SK-N-SH (cell line): Measurements from ENCODE around the gene TUBB3. TPM values are rescaled to one million over a fixed set of nuclear protein-coding genes. Genes with fewer than 3 reads are reported as not detected.

Source experiments
- CTCF ChIA-PET: fragments of 300-600, 350-600 bp; formaldehyde crosslinking; extraction: SDS; loops from one replicate; lab custom pipeline; 2021; lab: Yijun Ruan, JAX
- POLR2A ChIA-PET: fragments of 350-600 bp; sonication (Branson Sonifier 250); formaldehyde crosslinking; extraction: SDS; loops from one replicate; lab custom pipeline; 2020; ENCODE audit warnings: antibody characterized with exemption, inconsistent platforms; lab: Yijun Ruan, JAX
- DNase-seq: peaks from one replicate; pipeline ENCODE4 v3.0.0; 2012
- H2AFZ ChIP-seq: fragments of 200-600 bp; sonication (generic); 2 replicates; pipeline ENCODE4 v1.8.1; 2016; ENCODE audit warnings: antibody characterized with exemption, mild to moderate bottlenecking, low read depth
- H3F3A ChIP-seq: fragments of 200-600 bp; sonication (generic); replicated peaks from 2 replicates; pipeline ENCODE3; 2016; ENCODE audit warnings: antibody characterized with exemption, mild to moderate bottlenecking; ENCODE audit not compliant: insufficient read depth
- H3K27ac ChIP-seq, 2 experiments: fragments of 200-500 bp in 1 of 2; fragments of 200-600 bp in 1 of 2; sonication (Bioruptor generic) in 1 of 2; sonication (generic), shearing (Covaris generic) in 1 of 2; 2 replicates each; pipeline versions ENCODE4 v1.5.1 to v1.6.1; 2014 to 2016; ENCODE audit warnings: low read depth in 2 of 2, inconsistent platforms in 1 of 2, low read length in 1 of 2, mild to moderate bottlenecking in 1 of 2, mixed read lengths in 1 of 2
- H3K27me3 ChIP-seq: fragments of 200-600 bp; sonication (generic), shearing (Covaris generic); 2 replicates; pipeline ENCODE4 v1.6.1; 2016; ENCODE audit warnings: mixed run types; ENCODE audit not compliant: insufficient read depth
- H3K36me3 ChIP-seq, 2 experiments: fragments of 200-500 bp in 1 of 2; fragments of 200-600 bp in 1 of 2; sonication (Bioruptor generic) in 1 of 2; sonication (generic) in 1 of 2; replicated peaks in 1 of 2; 2 replicates each; pipeline versions ENCODE3 to v1.5.1; 2014 to 2016; ENCODE audit warnings: low read length in 1 of 2, mild to moderate bottlenecking in 1 of 2; ENCODE audit not compliant: insufficient read depth in 2 of 2, control insufficient read depth in 1 of 2
- H3K4me1 ChIP-seq, 2 experiments: fragments of 200-500 bp in 1 of 2; fragments of 200-600 bp in 1 of 2; sonication (Bioruptor generic) in 1 of 2; sonication (generic), shearing (Covaris generic) in 1 of 2; 2 replicates each; pipeline versions ENCODE4 v1.5.1 to v1.6.1; 2014 to 2016; ENCODE audit warnings: low read depth in 1 of 2, low read length in 1 of 2, mixed run types in 1 of 2; ENCODE audit not compliant: insufficient read depth in 2 of 2, control insufficient read depth in 1 of 2
- H3K4me2 ChIP-seq: fragments of 200-600 bp; sonication (generic), shearing (Covaris generic); 2 replicates; pipeline ENCODE4 v1.6.1; 2017; ENCODE audit warnings: mixed run types
- H3K4me3 ChIP-seq, 2 experiments: fragments of 200-500 bp in 1 of 2; fragments of 200-600 bp in 1 of 2; sonication (Bioruptor generic) in 1 of 2; sonication (generic), shearing (Covaris generic) in 1 of 2; 2 replicates each; pipeline versions ENCODE4 v1.5.1 to v1.8.1; 2014 to 2016; ENCODE audit warnings: low read depth in 2 of 2, inconsistent platforms in 1 of 2, low read length in 1 of 2, mild to moderate bottlenecking in 1 of 2, mixed read lengths in 1 of 2, moderate library complexity in 1 of 2
- H3K79me2 ChIP-seq: fragments of 200-600 bp; sonication (generic); 2 replicates; pipeline ENCODE4 v1.8.1; 2017; ENCODE audit warnings: mild to moderate bottlenecking; ENCODE audit not compliant: insufficient read depth
- H3K9ac ChIP-seq: fragments of 200-600 bp; sonication (generic); 2 replicates; pipeline ENCODE4 v1.6.1; 2017; ENCODE audit warnings: mixed run types
- H3K9me2 ChIP-seq: fragments of 200-600 bp; sonication (generic); 2 replicates; pipeline ENCODE4 v1.6.1; 2017; ENCODE audit warnings: mixed run types
- H3K9me3 ChIP-seq: fragments of 200-600 bp; sonication (generic); 2 replicates; pipeline ENCODE4 v1.6.1; 2017; ENCODE audit warnings: mixed run types, mild to moderate bottlenecking, moderate library complexity
- H4K20me1 ChIP-seq: fragments of 200-600 bp; sonication (generic); 2 replicates; pipeline ENCODE4 v1.6.1; 2017; ENCODE audit warnings: mild to moderate bottlenecking, mixed run types; ENCODE audit not compliant: insufficient read depth
- CTCF ChIP-seq: fragments of 200-600 bp; sonication (generic); IDR thresholded peaks from 2 replicates; pipeline ENCODE4 v1.6.1; 2017; ENCODE audit warnings: antibody characterized with exemption, mild to moderate bottlenecking, moderate library complexity
- ELF1 ChIP-seq: IDR thresholded peaks from 2 replicates; pipeline ENCODE4 v1.4.0; 2012
- EP300 ChIP-seq, 2 experiments: IDR thresholded peaks; 2 replicates each; pipeline versions ENCODE4 v1.4.0 to v1.6.1; 2012; ENCODE audit warnings: borderline replicate concordance in 1 of 2, low read depth in 1 of 2, low read length in 1 of 2
- EZH2phosphoT487 ChIP-seq: fragments of 200-600 bp; sonication (generic); IDR thresholded peaks from 2 replicates; pipeline ENCODE4 v1.6.1; 2017; ENCODE audit warnings: low read depth, mixed run types, mild to moderate bottlenecking, antibody characterized with exemption, moderate library complexity, borderline replicate concordance
- FOSL2 ChIP-seq: IDR thresholded peaks from 2 replicates; pipeline ENCODE4 v1.4.0; 2012; ENCODE audit warnings: low read depth, mild to moderate bottlenecking, moderate library complexity, borderline replicate concordance
- FOXJ3 ChIP-seq: sonication (generic); formaldehyde crosslinking; IDR thresholded peaks from 2 replicates; pipeline ENCODE4 v1.5.1; 2020; ENCODE audit warnings: mild to moderate bottlenecking, missing genetic modification reagents
- GATA2 ChIP-seq: sonication (generic); formaldehyde crosslinking; IDR thresholded peaks from 2 replicates; pipeline ENCODE4 v1.5.0; 2020; ENCODE audit warnings: mild to moderate bottlenecking, missing genetic modification reagents
- IRF3 ChIP-seq: fragments of 150-350 bp; IDR thresholded peaks from 2 replicates; pipeline ENCODE4 v1.6.1; 2016; ENCODE audit warnings: mild to moderate bottlenecking, low read depth, low read length
- JUND ChIP-seq: IDR thresholded peaks from 2 replicates; pipeline ENCODE4 v1.4.0; 2012
- MAX ChIP-seq: IDR thresholded peaks from 2 replicates; pipeline ENCODE4 v1.4.0; 2012; ENCODE audit warnings: low read depth
- MEF2A ChIP-seq: IDR thresholded peaks from 2 replicates; pipeline ENCODE4 v1.4.0; 2012; ENCODE audit warnings: low read depth, borderline replicate concordance
- MXI1 ChIP-seq: IDR thresholded peaks from 2 replicates; pipeline ENCODE4 v1.6.1; 2012; ENCODE audit warnings: mild to moderate bottlenecking, low read depth, low read length, improper control_type of control experiment
- RAD21 ChIP-seq: IDR thresholded peaks from 2 replicates; pipeline ENCODE4 v1.6.1; 2012; ENCODE audit warnings: mild to moderate bottlenecking, low read length
- RCOR1 ChIP-seq: fragments of 150-350 bp; IDR thresholded peaks from 2 replicates; pipeline ENCODE4 v1.6.1; 2017; ENCODE audit warnings: antibody characterized with exemption, low read length
- TAF1 ChIP-seq: IDR thresholded peaks from 2 replicates; pipeline ENCODE4 v1.6.1; 2012; ENCODE audit warnings: low read depth, mild to moderate bottlenecking, low read length, moderate library complexity, borderline replicate concordance
- TCF12 ChIP-seq: IDR thresholded peaks from 2 replicates; pipeline ENCODE4 v1.4.0; 2012
- TEAD4 ChIP-seq: IDR thresholded peaks from 2 replicates; pipeline ENCODE4 v1.4.0; 2012; ENCODE audit warnings: mild to moderate bottlenecking, borderline replicate concordance; ENCODE audit not compliant: insufficient read depth
- USF1 ChIP-seq: IDR thresholded peaks from 2 replicates; pipeline ENCODE4 v1.4.0; 2012; ENCODE audit warnings: low read depth, borderline replicate concordance
- YY1 ChIP-seq: IDR thresholded peaks from 2 replicates; pipeline ENCODE4 v1.4.0; 2012; ENCODE audit warnings: low read depth, mild to moderate bottlenecking
- ZBTB33 ChIP-seq: IDR thresholded peaks from 2 replicates; pipeline ENCODE4 v1.4.0; 2012; ENCODE audit warnings: low read depth, borderline replicate concordance
- WGBS: methylation state at CpG from one replicate; pipeline ENCODE4 v1.1.6; 2017; ENCODE audit warnings: low lambda C conversion rate; 5-methylcytosine and 5-hydroxymethylcytosine counted together
- polyA plus RNA-seq, 3 experiments: library from polyadenylated mRNA; depleted of rRNA; stranded (reverse); fragments of >200 nt; gene quantifications; 2 replicates each; pipeline ENCODE4 v1.2.3, GENCODE V29; 2012

The TUBB3 gene
- polyA plus RNA-seq, 1 of the 3 experiments (the other 2 are of a cell fraction), result 428 TPM

- no peak overlapping the region for H2AFZ ChIP-seq
- 88% methylated on average over 9 of the region's 23 CpGs for WGBS
- H3K9me2 ChIP-seq, result no peaks in the 10 kb centered on the region
- H3K4me1 ChIP-seq, result peaks cover 0 to 3% of the 10 kb centered on the region in 2 experiments; a peak in 1 of 4 replicates
- no peak overlapping the region for H3K9ac ChIP-seq
- peaks cover 8 to 49% of the 10 kb centered on the region in 2 experiments for H3K36me3 ChIP-seq
- H3K9me3 ChIP-seq, result no peaks in the 10 kb centered on the region
- DNase-seq, result no peak
- CTCF ChIA-PET, result no interaction called here
- no peak overlapping the region for H3K27ac ChIP-seq
- no peaks in the 10 kb centered on the region for H4K20me1 ChIP-seq
- no peaks in the 10 kb centered on the region for H3K27me3 ChIP-seq
- H3K4me2 ChIP-seq, result no peak overlapping the region
- POLR2A ChIA-PET, result no interaction called here
- H3F3A ChIP-seq, result peaks cover 13% of the 10 kb centered on the region
- no peaks in the 10 kb centered on the region for H3K79me2 ChIP-seq
- TF ChIP-seq EZH2phosphoT487 (no peak), MEF2A (no peak), TCF12 (no peak), FOXJ3 (CRISPR knock-in tag) (no peak), ZBTB33 (no peak), YY1 (no peak), RCOR1 (no peak), JUND (no peak)
- H3K4me3 ChIP-seq, result no peak overlapping the region
These were observed 17.5 kb upstream of the TUBB3 start for GRCh38 chr16:89905511-89906139.

GRCh38 chr16:89906140-89907025 lies 16.8 kb upstream of the TUBB3 start:
- no peak for DNase-seq
- no peaks in the 10 kb centered on the region for H3K9me3 ChIP-seq
- H3K27me3 ChIP-seq, result no peaks in the 10 kb centered on the region
- CTCF ChIA-PET, result interaction anchor here (7.0 kb wide), 1 partner anchor 17 kb away, joined by 53 read pairs; the partner anchor contains the start of gene TUBB3
- H3K4me3 ChIP-seq, result no peak overlapping the region
- no peaks in the 10 kb centered on the region for H3K9me2 ChIP-seq
- no peaks in the 10 kb centered on the region for H3K79me2 ChIP-seq
- no peak overlapping the region for H2AFZ ChIP-seq
- no peak overlapping the region for H3K27ac ChIP-seq
- POLR2A ChIA-PET, result no interaction called here
- peaks cover 0 to 3% of the 10 kb centered on the region in 2 experiments; a peak in 1 of 4 replicates for H3K4me1 ChIP-seq
- H4K20me1 ChIP-seq, result no peaks in the 10 kb centered on the region
- WGBS, result 93% methylated on average over 21 of the region's 40 CpGs
- H3K9ac ChIP-seq, result no peak overlapping the region
- H3K4me2 ChIP-seq, result no peak overlapping the region
- peaks cover 12 to 50% of the 10 kb centered on the region in 2 experiments for H3K36me3 ChIP-seq
- peaks cover 13% of the 10 kb centered on the region for H3F3A ChIP-seq
- TF ChIP-seq MXI1 (no peak), GATA2 (CRISPR knock-in tag) (no peak), RAD21 (no peak), ELF1 (no peak), EZH2phosphoT487 (no peak), JUND (no peak), CTCF (no peak), FOXJ3 (CRISPR knock-in tag) (no peak), MAX (no peak), FOSL2 (no peak), USF1 (no peak), TAF1 (no peak), IRF3 (no peak), TEAD4 (no peak), EP300 (IDR thresholded peaks at IDR 0.05; ENCODE audit: borderline replicate concordance in 1 of 2, low read depth in 1 of 2, low read length in 1 of 2) (no peak), RCOR1 (no peak)
